ENCODE measurements around the gene NAGLU.

DNA sequence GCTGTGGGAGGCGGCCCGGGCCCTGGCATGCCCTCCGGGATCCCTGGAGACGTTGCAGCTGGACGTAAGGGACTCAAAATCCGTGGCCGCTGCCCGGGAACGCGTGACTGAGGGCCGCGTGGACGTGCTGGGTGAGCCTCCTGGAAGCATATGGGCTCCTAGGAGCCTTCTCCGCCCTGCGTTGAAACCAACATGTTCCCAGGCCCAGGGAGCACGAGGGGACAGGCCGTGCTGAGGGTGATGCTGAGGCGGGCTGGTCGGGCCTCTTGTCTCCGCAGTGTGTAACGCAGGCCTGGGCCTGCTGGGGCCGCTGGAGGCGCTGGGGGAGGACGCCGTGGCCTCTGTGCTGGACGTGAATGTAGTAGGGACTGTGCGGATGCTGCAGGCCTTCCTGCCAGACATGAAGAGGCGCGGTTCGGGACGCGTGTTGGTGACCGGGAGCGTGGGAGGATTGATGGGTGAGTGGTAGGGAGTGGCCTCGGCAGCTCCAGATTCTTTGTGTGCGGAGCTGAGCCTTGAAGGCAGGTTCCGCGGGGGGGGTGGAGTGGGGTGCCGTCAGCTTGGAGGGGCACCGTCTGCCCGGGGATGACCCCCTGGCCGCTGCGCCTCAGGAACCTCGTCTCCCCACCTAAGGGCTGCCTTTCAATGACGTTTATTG lies 17.2 kb downstream of the NAGLU start:
- TF ChIP-seq, protein P1, sequence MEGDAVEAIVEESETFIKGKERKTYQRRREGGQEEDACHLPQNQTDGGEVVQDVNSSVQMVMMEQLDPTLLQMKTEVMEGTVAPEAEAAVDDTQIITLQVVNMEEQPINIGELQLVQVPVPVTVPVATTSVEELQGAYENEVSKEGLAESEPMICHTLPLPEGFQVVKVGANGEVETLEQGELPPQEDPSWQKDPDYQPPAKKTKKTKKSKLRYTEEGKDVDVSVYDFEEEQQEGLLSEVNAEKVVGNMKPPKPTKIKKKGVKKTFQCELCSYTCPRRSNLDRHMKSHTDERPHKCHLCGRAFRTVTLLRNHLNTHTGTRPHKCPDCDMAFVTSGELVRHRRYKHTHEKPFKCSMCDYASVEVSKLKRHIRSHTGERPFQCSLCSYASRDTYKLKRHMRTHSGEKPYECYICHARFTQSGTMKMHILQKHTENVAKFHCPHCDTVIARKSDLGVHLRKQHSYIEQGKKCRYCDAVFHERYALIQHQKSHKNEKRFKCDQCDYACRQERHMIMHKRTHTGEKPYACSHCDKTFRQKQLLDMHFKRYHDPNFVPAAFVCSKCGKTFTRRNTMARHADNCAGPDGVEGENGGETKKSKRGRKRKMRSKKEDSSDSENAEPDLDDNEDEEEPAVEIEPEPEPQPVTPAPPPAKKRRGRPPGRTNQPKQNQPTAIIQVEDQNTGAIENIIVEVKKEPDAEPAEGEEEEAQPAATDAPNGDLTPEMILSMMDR (IDR thresholded peaks at IDR 0.05), result no peak
- no peak for TF ChIP-seq POLR2A (IDR thresholded peaks at IDR 0.05)

All from lower leg skin (tissue), 3 donors.